HS-27A (cell line): ENCODE measurements around the gene ANKRD34C.
A peak's percentile ranks its signal among the peaks of the same experiment; 100 is the strongest.

Experiments
- DNase-seq: peaks from one replicate; pipeline ENCODE4 v3.0.0-alpha.2; 2012; ENCODE audit warnings: low read depth, missing footprints

ANKRD34C gene

GRCh38 chr15:79282371-79283251, at the start of gene ANKRD34C:
ANKRD34C (plus strand) TSS chr15:79282722; CDS start chr15:79293285, 10,563 bp downstream.
- no peak for DNase-seq

DNA sequence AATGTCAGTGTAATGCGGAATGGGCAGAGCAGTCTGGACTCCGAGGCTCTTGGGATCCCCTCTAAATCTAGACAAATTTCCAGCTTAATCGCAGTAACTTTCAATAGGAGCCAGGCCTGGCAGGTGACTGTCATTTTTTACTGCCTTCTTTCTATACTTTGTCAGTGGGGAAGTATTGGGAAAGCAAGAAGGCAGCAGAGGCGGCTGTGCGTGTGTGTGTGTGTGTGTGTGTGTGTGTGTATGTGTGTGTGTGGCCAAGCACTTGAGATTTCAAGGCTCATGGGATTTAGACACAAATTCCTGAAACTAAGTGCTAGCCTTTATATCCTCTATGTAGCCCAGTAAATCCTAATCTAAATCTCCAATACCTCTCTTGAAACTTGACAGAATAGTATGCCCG, 49.3 kb upstream of the ANKRD34C start:
- DNase-seq = no peak

GRCh38 chr15:79240036-79240435, 42.5 kb upstream of the ANKRD34C start:
- no peak for DNase-seq

DNA sequence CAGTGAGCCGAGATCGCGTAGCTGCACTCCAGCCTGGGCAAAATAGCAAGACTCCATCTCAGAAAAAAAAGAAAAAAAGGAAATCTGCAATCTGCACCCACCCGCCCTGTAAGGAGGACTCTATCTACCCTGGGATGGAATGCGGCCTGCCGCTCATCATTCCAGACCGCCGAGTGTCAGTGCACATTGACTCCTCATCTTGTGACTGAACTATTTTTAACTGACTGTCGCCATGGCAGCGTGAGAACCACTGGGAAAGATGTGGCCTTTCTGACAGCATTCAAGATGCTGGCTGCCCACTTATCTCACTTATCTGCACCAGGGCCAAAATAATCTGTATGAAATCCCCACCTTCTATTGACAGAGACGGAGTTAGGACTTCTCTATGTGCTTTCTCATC, 38.8 kb upstream of the ANKRD34C start:
- DNase-seq = no peak

- DNase-seq = no peak
These were observed 37.6 kb upstream of the ANKRD34C start for GRCh38 chr15:79244876-79245275.

DNA sequence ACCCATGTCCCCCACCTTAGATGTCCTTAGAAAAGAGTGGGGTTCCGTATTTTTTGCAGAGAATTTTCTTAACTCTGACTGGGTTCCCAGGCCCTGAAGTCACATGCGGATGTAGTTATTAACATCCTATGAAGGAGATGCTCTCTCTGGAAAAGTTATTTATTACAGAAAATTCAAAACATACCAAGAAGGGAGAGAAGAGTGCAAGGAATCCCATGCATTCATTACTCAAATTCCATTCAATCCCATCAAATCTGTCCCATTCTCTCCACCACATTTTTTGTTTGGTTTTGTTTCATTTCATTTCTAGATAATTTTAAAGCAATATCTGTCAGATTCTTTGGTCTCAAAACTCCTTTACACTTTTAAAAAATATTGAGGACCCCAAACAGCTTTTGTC, 34.3 kb upstream of the ANKRD34C start:
- DNase-seq = peak; percentile 26

DNA sequence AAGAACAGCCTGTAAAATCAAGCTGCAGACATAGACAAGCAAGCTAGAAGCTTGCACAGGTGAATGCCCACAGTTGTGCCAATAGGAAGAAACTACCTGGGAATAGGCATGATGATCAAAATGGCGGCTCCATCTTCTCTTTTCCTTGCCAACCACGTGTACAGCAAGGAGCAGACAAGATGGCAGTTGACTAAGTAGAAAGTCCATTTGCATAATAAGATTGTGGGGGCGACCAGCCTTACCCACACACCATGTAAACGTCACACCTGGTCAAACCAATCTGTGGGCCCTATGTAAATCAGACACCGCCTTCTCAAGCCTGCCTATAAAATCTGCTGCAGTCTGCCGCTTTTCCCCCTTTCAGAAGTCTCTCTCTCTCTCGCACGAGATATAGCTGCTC, 25.1 kb upstream of the ANKRD34C start:
- DNase-seq = no peak

DNA sequence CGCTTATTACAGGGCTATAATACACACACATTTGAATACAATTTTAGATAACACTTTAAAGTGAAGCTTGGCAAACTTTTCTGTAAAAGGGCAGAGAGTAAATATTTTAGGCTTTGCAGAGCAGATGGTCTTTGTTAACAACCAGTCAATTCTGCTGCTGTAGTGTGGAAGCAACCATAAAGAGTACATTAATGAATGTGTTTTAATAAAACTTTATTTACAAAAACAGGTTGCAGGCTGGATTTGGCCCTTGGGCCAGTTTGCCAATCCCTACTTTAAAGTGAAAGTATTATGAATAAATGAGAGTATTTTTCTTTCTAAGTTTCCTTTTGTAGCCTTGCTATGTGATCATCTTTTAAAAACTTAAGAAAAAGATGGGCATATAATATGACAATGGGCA, 20.7 kb upstream of the ANKRD34C start:
- no peak for DNase-seq

GRCh38 chr15:79265167-79265566, 17.4 kb upstream of the ANKRD34C start:
- DNase-seq = no peak

- DNase-seq = no peak
These were observed 16.4 kb upstream of the ANKRD34C start for GRCh38 chr15:79265987-79266579.

DNA sequence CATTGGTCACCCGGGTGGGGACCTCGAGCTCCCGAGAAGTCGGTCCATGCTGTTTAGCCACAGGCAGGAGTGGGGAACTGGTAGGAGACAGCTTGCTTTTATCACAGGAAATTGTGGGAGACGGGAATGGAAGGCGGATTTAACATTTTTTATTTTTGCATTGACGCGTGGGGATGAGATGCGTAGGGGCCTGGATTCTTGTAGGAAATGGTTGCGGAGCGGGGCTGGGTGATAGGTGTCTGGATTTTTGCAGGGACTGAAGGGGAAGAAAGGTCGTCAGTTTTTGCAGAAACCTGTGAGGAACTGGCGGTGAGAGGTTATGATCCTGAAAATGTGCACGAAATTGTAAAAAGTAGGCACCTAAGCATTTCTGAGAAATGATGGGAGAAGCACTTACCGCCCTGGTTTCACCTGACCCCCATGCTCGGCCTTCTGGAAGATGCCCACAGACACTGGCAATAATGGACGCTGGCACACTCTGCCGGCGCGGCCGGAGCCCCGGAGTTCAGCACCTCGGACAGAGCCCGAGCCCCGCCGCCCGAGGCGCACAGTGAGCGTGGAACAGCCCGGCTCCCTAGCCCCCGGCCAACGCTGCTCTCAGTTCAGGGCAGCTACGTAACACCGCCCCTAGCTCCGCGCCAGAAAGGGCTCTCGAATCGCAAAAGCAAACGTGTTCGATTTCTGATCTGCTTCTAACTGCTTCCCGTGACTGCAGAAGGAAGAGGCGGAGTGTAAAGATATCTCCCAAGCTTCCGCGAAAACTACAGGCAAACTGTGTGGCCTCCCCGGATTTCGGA, 928 bp downstream of the ANKRD34C start:
- DNase-seq = no peak

DNA sequence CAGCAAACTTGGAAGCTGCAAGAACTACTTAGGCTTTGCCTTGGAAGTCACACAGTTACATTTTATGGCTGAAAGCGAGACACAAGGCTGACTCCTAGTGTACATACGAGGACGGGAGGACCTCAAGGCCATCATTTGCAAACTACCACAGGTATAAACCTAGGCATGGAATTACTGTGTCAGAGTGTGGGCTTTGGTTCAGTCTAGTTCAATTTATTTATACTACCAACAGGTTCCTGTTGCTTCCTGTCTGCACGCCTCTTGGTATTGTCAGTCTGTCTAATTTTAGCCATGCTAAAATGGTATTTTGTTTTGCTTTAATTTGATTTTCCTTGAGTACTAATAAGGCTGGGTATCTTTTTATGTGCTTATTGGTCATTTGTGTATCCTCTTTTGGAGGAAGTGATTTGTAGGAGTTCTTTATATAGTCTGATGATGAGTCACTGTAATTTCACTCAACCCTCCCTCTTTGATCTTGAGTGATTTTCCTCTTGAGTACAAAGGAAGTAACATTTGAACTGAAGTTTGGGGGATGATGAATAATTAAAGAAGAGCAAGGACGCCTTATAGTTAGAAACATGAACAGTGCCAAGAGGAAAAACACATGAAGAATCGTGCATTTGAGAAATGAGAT, 8.2 kb downstream of the ANKRD34C start:
- no peak for DNase-seq

DNA sequence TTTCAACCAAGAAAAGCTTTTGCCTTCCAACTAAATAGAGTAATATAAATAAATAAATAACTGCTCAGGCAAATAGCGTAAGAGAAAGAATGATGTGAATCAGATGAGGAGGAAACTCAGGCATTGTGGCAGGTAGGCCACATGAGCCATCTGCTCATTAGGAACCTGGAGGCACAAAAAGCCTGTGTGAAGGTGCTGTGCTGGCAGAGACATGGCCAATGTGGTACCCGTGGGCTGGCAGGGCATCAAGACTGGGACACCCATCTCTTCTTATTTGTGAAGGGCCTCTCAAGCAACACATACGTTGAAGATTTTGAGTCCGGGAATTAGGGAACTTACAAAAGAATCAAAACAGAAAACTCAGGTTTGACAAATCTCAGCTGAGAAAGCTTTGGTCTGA, 9.5 kb downstream of the ANKRD34C start:
- DNase-seq = no peak

- DNase-seq = no peak
These were observed 11.6 kb downstream of the ANKRD34C start for GRCh38 chr15:79294075-79294474.

- no peak for DNase-seq
These were observed 14.1 kb downstream of the ANKRD34C start for GRCh38 chr15:79296583-79296982.

DNA sequence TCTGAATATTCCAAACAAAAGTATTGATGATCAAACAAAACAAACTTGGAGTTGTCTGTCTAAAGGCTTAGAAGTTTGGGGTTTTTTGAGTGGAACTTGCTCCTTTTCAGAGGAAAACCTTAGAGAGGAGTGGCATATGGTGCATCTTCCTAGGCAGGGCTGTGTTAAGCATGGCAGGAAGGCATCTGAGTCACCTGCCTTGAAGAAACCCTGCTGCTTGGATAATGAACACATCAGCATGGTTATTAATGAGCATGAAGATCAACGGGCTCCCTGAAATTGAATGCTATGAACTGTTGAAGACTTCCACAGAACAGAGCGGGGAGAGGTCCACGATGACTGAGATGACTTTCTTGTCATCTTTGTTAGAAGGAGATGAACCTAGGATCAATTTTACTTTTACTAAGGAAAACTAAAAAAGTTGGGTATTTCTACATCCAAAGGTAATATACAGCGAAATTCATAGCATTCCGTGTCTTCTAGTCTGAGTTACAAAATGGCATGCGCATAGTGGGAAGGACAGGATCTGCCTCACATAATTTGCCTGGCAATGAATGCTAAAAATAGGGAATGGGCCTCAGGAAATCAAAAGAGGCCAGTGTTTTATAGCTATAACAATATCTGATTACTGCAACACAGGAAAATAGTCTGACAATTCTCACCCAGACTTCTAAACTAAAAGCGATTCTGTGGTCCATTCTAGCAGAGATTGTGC, 16.8 kb downstream of the ANKRD34C start:
- DNase-seq = no peak

DNA sequence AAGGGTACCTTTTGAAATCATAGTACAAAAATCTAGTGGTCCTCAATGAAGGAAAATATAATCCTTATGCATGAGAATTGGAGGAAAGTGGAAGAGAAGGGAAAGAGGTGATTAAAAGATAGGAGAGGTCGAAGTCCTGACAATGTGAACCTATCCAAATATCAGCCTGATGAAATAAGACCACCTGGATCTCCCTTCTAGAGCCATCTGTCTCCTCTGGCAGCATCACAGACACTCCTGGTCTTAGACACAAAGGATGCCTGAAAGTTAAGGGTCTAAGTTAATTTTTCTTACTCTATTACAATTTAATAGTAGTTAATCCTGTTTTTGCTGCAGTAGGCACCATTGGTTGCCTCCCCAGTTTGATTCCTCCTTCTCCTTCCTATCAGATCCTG, 17.3 kb downstream of the ANKRD34C start:
- no peak for DNase-seq

DNA sequence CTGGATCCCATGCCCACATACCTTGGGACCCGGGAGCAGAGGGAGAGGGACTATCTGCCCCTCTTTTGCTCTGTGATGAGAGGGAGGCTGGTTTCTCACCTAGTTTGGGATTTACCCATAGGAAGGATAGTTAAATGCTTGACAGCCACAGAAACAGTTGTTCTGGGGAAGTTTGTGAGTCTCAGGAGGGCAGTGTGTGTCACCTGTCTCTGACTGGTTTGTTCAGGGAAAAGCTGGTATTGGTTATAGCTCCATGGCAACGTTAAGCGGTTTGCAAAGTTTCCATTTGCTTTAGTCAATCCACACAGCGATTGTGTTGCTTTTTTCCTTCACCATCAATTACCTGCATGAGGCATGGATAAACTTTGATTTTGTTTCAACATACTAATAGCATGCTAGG, 24.7 kb downstream of the ANKRD34C start:
- DNase-seq = no peak

DNA sequence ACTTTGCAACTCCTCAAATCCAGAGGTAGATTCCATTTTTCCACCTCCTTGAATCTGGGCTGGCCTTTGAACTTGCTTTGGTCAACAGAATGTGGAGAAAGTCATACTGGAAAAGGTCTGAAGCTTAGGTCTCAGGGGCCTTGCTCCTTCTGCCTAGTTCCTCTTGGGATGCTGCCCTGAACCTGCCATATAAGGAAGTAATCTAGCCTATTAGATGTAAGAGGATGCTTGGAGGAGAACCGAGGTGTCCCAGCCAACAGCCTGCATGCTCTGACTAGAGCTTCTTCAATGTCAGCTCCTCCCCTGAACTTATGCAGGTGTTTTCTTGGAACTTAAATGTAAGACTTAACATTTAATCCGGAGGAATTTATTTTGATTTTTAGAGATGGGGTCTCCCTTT, 26.4 kb downstream of the ANKRD34C start:
- DNase-seq = no peak

DNA sequence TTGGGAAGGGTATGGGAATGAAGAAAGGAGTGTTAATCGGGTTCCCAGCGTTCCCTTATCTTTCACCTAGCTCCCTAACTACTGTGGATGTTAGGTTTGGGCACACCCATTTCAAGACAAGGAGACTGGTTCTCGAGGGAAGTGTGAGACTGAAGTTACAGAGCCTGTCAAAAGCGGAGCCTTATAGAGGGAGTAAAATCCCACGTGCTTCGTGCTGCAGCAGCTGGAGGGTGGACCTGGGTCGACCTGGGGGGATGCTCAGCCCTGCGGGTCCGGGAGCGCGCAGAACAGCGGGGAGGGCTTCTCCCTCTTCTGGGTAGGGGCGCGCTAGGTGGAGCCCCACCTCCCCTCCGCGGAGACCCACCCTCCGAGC, 28.1 kb downstream of the ANKRD34C start:
- DNase-seq = no peak

DNA sequence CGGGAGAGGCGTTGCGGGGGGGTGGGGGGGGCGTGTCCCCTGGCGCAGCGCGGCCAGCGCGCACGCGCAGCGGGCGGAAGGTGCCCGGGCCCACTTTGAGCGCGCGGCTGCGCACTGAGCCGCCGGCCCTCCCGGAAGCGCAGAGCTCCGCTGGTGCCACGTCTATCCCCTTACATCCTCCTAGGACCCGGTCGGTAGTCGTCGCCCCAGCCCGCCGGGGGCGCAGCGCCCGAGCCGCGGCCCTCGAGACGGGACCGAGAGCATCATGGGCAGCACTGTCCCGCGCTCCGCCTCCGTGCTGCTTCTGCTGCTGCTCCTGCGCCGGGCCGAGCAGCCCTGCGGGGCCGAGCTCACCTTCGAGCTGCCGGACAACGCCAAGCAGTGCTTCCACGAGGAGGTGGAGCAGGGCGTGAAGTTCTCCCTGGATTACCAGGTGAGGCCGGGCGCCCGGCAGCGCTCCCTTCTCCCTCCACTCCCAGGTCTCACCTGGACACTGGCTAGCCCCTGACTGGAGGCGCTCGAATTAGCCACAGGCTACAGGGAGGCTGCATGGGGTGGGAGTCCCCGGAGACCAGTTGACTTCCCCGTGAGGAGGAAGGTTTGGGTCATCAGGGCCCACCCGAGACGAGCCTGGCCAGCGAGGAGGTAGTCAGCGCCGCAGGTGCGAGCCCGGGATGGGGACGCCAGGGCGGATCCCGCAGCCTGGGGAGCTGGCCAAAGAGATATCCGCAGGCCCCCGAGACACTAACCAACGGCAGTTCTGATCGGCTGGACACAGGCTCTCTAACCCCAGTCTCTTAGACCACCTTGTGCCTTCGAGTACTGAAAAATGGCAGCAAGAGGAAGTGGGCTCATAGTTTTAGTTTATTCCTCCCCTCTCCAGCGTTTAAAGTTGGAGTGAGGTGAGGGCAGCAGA, 28.7 kb downstream of the ANKRD34C start, which contains the start of gene TMED3:
Gene TMED3 (plus strand): TSS at position 128 of the 916 bp plus-strand sequence. CDS start 138 bp downstream, at position 266.
- peak; percentile 78 for DNase-seq
